Fibroblast of lung (primary cell): ENCODE results near the gene SMIM38. TPM values are rescaled to one million over a fixed set of nuclear protein-coding genes. Genes with fewer than 3 reads are reported as not detected.
A peak's percentile ranks its signal among the peaks of the same experiment; 100 is the strongest.

ENCODE experiments used
- DNase-seq, 2 donors: peaks; one replicate each; pipeline versions ENCODE4 v3.0.0 to v3.0.0-alpha.2; 2010; ENCODE audit warnings: low read depth in 2 of 2
- H2AFZ ChIP-seq: 2 replicates; pipeline ENCODE4 v1.5.1; 2012; ENCODE audit warnings: low read length, control low read depth, inconsistent platforms
- H3K27ac ChIP-seq: 2 replicates; pipeline ENCODE4 v1.5.1; 2011; ENCODE audit warnings: low read length, control low read depth; ENCODE audit not compliant: insufficient read depth
- H3K27me3 ChIP-seq: 2 replicates; pipeline ENCODE4 v1.5.1; 2011; ENCODE audit warnings: mild to moderate bottlenecking, low read length; ENCODE audit not compliant: control insufficient read depth, insufficient read depth
- H3K36me3 ChIP-seq: 2 replicates; pipeline ENCODE4 v1.5.1; 2011; ENCODE audit warnings: low read length; ENCODE audit not compliant: control insufficient read depth, insufficient read depth
- H3K4me1 ChIP-seq: 2 replicates; pipeline ENCODE4 v1.5.1; 2011; ENCODE audit warnings: low read length; ENCODE audit not compliant: control insufficient read depth, insufficient read depth; ENCODE audit errors: extremely low read depth
- H3K4me2 ChIP-seq: 2 replicates; pipeline ENCODE4 v1.5.1; 2011; ENCODE audit warnings: low read length, control low read depth; ENCODE audit not compliant: insufficient read depth; ENCODE audit errors: extremely low read depth
- H3K4me3 ChIP-seq, 4 experiments: fragments of 200-600 bp in 1 of 4; sonication (generic) in 1 of 4; replicated peaks in 1 of 4; 2 replicates each; pipeline ENCODE4 v1.5.1; 2011 to 2016; ENCODE audit warnings: low read length in 4 of 4, low read depth in 3 of 4, mild to moderate bottlenecking in 3 of 4, control low read depth in 2 of 4, inconsistent platforms in 1 of 4, mixed read lengths in 1 of 4; ENCODE audit not compliant: insufficient read depth in 1 of 4; ENCODE audit errors: control extremely low read depth in 1 of 4
- H3K79me2 ChIP-seq: 2 replicates; pipeline ENCODE4 v1.5.1; 2012; ENCODE audit warnings: mild to moderate bottlenecking, low read length, inconsistent platforms; ENCODE audit not compliant: control insufficient read depth, insufficient read depth
- H3K9ac ChIP-seq: 2 replicates; pipeline ENCODE4 v1.5.1; 2011; ENCODE audit warnings: mild to moderate bottlenecking, low read length, control low read depth; ENCODE audit not compliant: insufficient read depth
- H3K9me3 ChIP-seq: 2 replicates; pipeline ENCODE4 v1.5.1; 2012; ENCODE audit warnings: low read depth, low read length; ENCODE audit not compliant: control insufficient read depth, insufficient read depth
- H4K20me1 ChIP-seq: 2 replicates; pipeline ENCODE4 v1.5.1; 2011; ENCODE audit warnings: low read length; ENCODE audit not compliant: control insufficient read depth, insufficient read depth; ENCODE audit errors: extremely low read depth
- CTCF ChIP-seq, 2 donors: IDR thresholded peaks in 1 of 2; conservative IDR thresholded peaks in 1 of 2; 1 replicate in 1 of 2; 2 replicates in 1 of 2; pipeline ENCODE4 v1.5.1; 2011 to 2012; ENCODE audit warnings: low read length in 2 of 2, control low read depth in 1 of 2, inconsistent platforms in 1 of 2, low read depth in 1 of 2, mild to moderate bottlenecking in 1 of 2
- EZH2 ChIP-seq: IDR thresholded peaks from 2 replicates; pipeline ENCODE4 v1.5.1; 2012; ENCODE audit warnings: low read length, control low read depth, mild to moderate bottlenecking; ENCODE audit errors: missing control alignments
- polyA plus RNA-seq, 2 donors: library from polyadenylated mRNA; depleted of rRNA in 1 of 2; stranded (reverse) in 1 of 2; unstranded in 1 of 2; fragments of >200 nt; gene quantifications; 2 replicates each; pipeline ENCODE4 v1.2.1, GENCODE V29; 2011 to 2012; ENCODE audit warnings: missing spikeins in 1 of 2
- total RNA-seq: library from RNA; depleted of rRNA; stranded (reverse); fragments of >200 nt; gene quantifications from 2 replicates; pipeline ENCODE4 v1.2.1, GENCODE V29; 2014

The SMIM38 gene
- total and polyA plus RNA-seq, 2 donors (not counting 1 experiment from before 2014, with no cell fraction given), result 0.06 to 0.33 TPM

GRCh38 chr11:69156673-69157155 lies 979 bp downstream of the SMIM38 start:
- peak; percentile 22 to 57 for DNase-seq
- Histone ChIP-seq H3K27me3 (no peaks in the 10 kb centered on the region), H3K4me3 (no peak overlapping the region), H3K9ac (no peak overlapping the region), H3K9me3 (no peaks in the 10 kb centered on the region), H4K20me1 (no peaks in the 10 kb centered on the region), H3K79me2 (no peaks in the 10 kb centered on the region), H3K4me2 (no peak overlapping the region), H3K36me3 (no peaks in the 10 kb centered on the region), H3K27ac (no peak overlapping the region), H2AFZ (peak overlapping the region; percentile 17), H3K4me1 (no peaks in the 10 kb centered on the region)
- TF ChIP-seq EZH2 (no peak), CTCF (conservative IDR thresholded peaks at IDR 0.05 in 1 of 2, IDR thresholded peaks at IDR 0.05 in 1 of 2; ENCODE audit: low read depth in 1 of 2, low read length in 2 of 2) (no peak)

- no peak overlapping the region for H3K4me2 ChIP-seq
Observed at GRCh38 chr11:69157156-69157821, 1.6 kb downstream of the SMIM38 start.

GRCh38 chr11:69157822-69158231 lies 2.1 kb downstream of the SMIM38 start:
- Histone ChIP-seq H3K9ac (no peak overlapping the region), H3K27ac (no peak overlapping the region), H2AFZ (no peak overlapping the region), H3K4me2 (no peak overlapping the region), H3K36me3 (no peaks in the 10 kb centered on the region), H3K27me3 (no peaks in the 10 kb centered on the region), H3K4me1 (no peaks in the 10 kb centered on the region), H4K20me1 (no peaks in the 10 kb centered on the region), H3K4me3 (no peak overlapping the region), H3K9me3 (no peaks in the 10 kb centered on the region), H3K79me2 (no peaks in the 10 kb centered on the region)
- DNase-seq, result no peak
- TF ChIP-seq CTCF (conservative IDR thresholded peaks at IDR 0.05 in 1 of 2, IDR thresholded peaks at IDR 0.05 in 1 of 2; ENCODE audit: low read depth in 1 of 2, low read length in 2 of 2), result no peak
- TF ChIP-seq EZH2, result no peak

More at GRCh38 chr11:69157156-69157821, 1.6 kb downstream of the SMIM38 start:
- H3K4me3 ChIP-seq, result no peak overlapping the region
- no peaks in the 10 kb centered on the region for H3K27me3 ChIP-seq
- TF ChIP-seq CTCF (conservative IDR thresholded peaks at IDR 0.05 in 1 of 2, IDR thresholded peaks at IDR 0.05 in 1 of 2; ENCODE audit: low read depth in 1 of 2, low read length in 2 of 2) (no peak), EZH2 (no peak)
- H4K20me1 ChIP-seq, result no peaks in the 10 kb centered on the region
- peak overlapping the region; percentile 16 for H3K9ac ChIP-seq
- H3K79me2 ChIP-seq, result no peaks in the 10 kb centered on the region
- peak; percentile 50 to 84 for DNase-seq
- peak overlapping the region; percentile 17 for H2AFZ ChIP-seq
- no peaks in the 10 kb centered on the region for H3K36me3 ChIP-seq
- H3K27ac ChIP-seq, result no peak overlapping the region
- H3K4me1 ChIP-seq, result no peaks in the 10 kb centered on the region
- H3K9me3 ChIP-seq, result no peaks in the 10 kb centered on the region
